ENCODE results near the gene MT2A. TPM values are rescaled to one million over a fixed set of nuclear protein-coding genes. Genes with fewer than 3 reads are reported as not detected.
A peak's percentile ranks its signal among the peaks of the same experiment; 100 is the strongest.

The MT2A gene
- total RNA-seq, 2 donors from 2014 or later: 25.6 to 114 TPM

DNA sequence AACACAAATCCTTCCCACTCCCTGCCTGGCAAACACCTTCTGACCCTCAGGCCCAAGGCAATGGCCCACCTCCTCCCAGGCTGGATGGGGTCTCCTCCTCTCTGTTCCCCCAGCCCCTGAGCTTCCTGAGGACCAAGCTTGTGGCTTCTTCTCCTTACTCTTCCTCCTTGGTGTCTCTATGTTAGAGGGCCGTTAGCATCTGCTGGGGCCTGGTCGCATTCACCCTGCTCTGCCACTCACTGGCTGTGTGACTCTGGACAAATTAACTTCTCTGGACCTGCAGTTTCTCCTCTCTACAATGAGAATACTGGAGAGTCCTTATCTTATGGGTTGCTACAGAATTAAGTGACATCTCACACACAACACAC lies 725 bp upstream of the MT2A start:
- Mint-ChIP-seq H3K4me1 (peaks cover 41% of the 10 kb centered on the region), H3K27me3 (no peaks in the 10 kb centered on the region), H3K4me3 (peak overlapping the region; percentile 98), H3K36me3 (ENCODE audit: low read depth) (peaks cover 12% of the 10 kb centered on the region), H3K9me3 (no peaks in the 10 kb centered on the region), H3K27ac (peak overlapping the region; percentile 80)
- ATAC-seq (replicated peaks): no peak

DNA sequence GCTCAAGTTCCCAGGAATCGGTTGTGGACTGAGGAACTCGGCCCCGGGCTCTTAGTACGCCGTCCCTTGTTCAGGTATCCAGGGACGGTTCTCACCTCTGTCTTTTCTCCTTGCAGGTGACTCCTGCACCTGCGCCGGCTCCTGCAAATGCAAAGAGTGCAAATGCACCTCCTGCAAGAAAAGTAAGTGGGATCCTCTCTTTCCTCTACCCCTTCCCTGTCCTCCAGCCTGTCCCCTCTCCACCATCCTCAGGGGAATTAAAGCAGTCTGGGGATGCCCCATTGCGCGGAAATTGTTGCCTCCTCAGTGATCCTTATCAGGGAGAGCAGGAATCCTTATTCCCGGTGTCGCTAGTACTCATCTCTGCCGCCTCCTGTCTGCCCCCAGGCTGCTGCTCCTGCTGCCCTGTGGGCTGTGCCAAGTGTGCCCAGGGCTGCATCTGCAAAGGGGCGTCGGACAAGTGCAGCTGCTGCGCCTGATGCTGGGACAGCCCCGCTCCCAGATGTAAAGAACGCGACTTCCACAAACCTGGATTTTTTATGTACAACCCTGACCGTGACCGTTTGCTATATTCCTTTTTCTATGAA lies 585 bp downstream of the MT2A start:
- Mint-ChIP-seq H3K9me3 (no peaks in the 10 kb centered on the region), H3K27me3 (no peaks in the 10 kb centered on the region)
- no peak for ATAC-seq (replicated peaks)

DNA sequence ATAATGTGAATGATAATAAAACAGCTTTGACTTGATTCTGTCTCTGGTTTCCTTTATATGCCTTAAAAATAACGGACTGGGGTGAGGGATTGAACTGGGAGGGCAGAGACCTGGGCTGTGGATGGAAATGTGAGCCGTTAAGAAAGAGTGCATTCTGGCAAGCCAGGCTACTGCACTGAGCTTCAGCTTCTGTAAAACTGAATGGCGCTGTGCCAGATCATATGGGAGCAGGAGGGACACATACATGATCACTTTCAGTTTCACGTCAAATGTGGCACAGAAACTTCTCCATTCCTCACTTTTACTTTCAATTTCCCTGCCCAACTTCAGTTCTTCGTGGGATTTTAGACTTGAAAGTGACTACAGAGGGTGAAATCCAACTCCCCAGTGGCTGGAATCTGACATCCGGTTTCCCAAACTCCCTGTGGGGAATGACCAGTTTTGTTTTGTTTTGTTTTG lies 1.1 kb downstream of the MT2A start:
- H3K4me1 Mint-ChIP-seq: peaks cover 54% of the 10 kb centered on the region

More for the DNA sequence above, 585 bp downstream of the MT2A start:
- H3K4me3 Mint-ChIP-seq: peak overlapping the region; percentile 98
- H3K36me3 Mint-ChIP-seq (ENCODE audit: low read depth): peaks cover 13% of the 10 kb centered on the region
- H3K27ac Mint-ChIP-seq: peak overlapping the region; percentile 95
- H3K4me1 Mint-ChIP-seq: peaks cover 48% of the 10 kb centered on the region

DNA sequence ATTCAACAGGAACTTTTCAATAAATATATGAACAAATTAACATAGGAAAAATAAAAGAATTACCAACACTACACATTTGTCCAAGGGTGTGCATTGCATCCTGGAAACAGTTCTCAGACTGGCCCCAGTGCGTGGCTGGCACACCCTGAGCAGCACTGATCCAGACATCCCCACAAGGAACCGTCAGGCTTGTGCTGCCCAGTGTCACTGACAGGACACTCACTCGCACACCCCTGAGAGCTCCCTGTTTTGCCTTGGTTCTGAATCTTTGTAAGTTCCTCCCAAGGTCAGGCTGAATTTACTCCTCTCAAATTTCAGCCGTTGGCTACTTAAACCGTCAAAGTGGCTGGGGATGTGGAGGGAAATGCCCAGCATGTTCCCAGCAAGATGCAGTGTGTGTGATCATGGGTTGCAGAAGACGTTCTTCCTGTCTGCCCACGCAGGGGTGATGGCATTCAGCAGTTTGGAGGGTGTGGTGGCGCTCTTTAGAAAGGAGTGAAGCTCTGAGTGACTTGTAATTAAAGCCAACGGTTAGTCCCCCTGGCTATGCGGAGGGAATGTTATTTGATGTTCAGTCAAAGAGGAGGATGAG lies 1.7 kb downstream of the MT2A start:
- Mint-ChIP-seq H3K36me3 (ENCODE audit: low read depth) (peaks cover 13% of the 10 kb centered on the region), H3K27ac (peak overlapping the region; percentile 95), H3K27me3 (no peaks in the 10 kb centered on the region), H3K4me3 (peak overlapping the region; percentile 98), H3K4me1 (peaks cover 60% of the 10 kb centered on the region), H3K9me3 (no peaks in the 10 kb centered on the region)
- ATAC-seq (replicated peaks): peak; percentile 64

More for the DNA sequence above, 1.1 kb downstream of the MT2A start:
- peak overlapping the region; percentile 95 for H3K27ac Mint-ChIP-seq
- peaks cover 13% of the 10 kb centered on the region for H3K36me3 Mint-ChIP-seq (ENCODE audit: low read depth)
- no peaks in the 10 kb centered on the region for H3K9me3 Mint-ChIP-seq
- peak overlapping the region; percentile 98 for H3K4me3 Mint-ChIP-seq
- no peaks in the 10 kb centered on the region for H3K27me3 Mint-ChIP-seq
- peak; percentile 28 for ATAC-seq (replicated peaks)

DNA sequence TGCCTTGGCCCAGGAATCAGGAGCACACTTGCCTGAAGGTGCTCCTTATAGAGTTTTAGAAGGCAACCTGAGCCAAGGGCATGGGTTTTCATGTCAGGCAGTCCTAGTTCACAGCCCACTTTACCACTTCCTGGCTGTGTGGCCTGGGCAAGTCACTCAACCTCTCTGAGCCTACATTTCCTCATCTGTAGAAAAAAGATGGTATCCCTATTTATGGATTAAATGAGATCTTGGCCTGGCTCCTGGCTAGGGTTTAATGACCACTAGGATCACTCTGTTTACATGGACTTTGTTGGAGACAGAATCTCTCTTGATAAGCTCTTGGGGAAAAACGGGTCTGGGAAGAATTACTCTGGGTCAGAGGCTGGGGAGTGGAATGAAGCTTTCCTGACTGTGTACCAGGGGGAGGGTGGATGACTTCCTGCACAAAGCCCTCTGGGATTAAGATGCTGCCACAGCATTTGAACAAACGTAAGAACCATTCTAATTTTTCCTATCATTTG lies 2.3 kb downstream of the MT2A start:
- no peaks in the 10 kb centered on the region for H3K9me3 Mint-ChIP-seq
- ATAC-seq (replicated peaks): peak; percentile 43
- H3K27ac Mint-ChIP-seq: peak overlapping the region; percentile 95
- H3K4me3 Mint-ChIP-seq: peak overlapping the region; percentile 98
- H3K4me1 Mint-ChIP-seq: peaks cover 63% of the 10 kb centered on the region
- no peaks in the 10 kb centered on the region for H3K27me3 Mint-ChIP-seq
- H3K36me3 Mint-ChIP-seq (ENCODE audit: low read depth): peaks cover 13% of the 10 kb centered on the region

DNA sequence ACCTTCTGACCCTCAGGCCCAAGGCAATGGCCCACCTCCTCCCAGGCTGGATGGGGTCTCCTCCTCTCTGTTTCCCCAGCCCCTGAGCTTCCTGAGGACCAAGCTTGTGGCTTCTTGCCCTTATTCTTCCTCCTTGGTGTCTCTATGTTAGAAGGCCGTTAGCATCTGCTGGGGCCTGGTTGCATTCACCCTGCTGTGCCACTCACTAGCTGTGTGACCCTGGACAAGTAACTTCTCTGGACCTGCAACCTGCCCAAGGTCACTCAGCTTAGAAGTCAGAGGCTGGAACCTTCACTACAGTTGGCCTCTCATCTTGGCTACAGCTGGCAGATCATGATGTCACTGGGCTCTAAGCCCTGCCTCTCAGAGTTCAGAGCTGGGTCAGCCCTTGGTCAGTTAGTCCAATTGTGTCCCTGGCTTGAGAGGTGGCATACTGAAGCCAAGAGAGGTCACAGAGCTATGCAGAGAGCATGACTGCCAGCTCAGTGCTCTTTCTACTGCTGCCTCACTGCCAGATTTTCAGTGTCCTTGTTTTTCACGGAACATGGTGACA lies 3.0 kb downstream of the MT2A start:
- no peaks in the 10 kb centered on the region for H3K27me3 Mint-ChIP-seq
- peaks cover 13% of the 10 kb centered on the region for H3K36me3 Mint-ChIP-seq (ENCODE audit: low read depth)
- no peaks in the 10 kb centered on the region for H3K9me3 Mint-ChIP-seq
- H3K4me3 Mint-ChIP-seq: peak overlapping the region; percentile 98
- no peak for ATAC-seq (replicated peaks)
- peak overlapping the region; percentile 95 for H3K27ac Mint-ChIP-seq
- peaks cover 60% of the 10 kb centered on the region for H3K4me1 Mint-ChIP-seq

DNA sequence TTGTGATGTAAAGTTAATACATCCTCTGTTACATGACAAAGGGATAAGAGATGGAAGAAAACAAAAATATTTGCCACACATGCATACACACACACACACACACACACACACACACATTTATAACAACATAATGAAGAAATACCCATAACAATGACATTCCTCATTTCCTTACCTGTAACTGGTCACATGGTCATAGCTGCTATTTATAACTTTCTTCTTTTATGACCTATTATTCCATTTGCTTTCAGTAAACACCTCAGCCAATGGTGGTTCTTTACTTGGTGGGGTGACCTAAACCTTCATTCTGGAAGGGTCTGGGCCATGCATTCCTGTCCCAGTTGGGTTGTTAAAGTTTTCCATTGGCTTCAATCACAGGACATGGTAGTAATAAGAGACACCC lies 5.3 kb downstream of the MT2A start:
- Mint-ChIP-seq H3K4me3 (peak overlapping the region; percentile 98), H3K27me3 (no peaks in the 10 kb centered on the region), H3K36me3 (ENCODE audit: low read depth) (peaks cover 13% of the 10 kb centered on the region), H3K4me1 (peaks cover 47% of the 10 kb centered on the region), H3K27ac (peak overlapping the region; percentile 96), H3K9me3 (no peaks in the 10 kb centered on the region)
- ATAC-seq (replicated peaks): no peak

DNA sequence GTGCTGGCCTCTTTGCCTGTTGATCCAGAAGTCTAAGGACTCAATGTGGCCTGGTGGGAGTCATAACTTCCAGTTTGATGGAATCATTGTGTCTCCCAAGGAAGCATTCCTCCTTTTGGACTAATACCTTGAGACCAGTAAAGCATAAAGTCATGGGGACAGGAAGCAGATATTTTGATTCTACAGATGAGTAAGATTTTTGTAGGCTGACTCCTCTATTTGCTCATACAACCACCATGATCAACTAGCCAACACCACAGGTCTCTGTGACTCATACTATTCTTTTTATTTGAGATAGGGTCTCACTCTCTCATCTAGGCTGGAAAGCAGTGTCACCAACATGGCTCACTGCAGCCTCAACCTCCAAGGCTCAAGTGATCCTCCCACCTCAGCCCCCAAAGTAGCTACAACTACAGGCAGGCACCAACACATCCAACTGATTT lies 6.2 kb downstream of the MT2A start:
- H3K36me3 Mint-ChIP-seq (ENCODE audit: low read depth): peaks cover 7% of the 10 kb centered on the region
- peak; percentile 72 for ATAC-seq (replicated peaks)
- no peaks in the 10 kb centered on the region for H3K9me3 Mint-ChIP-seq
- H3K4me3 Mint-ChIP-seq: peak overlapping the region; percentile 98
- H3K27ac Mint-ChIP-seq: peak overlapping the region; percentile 96
- H3K4me1 Mint-ChIP-seq: peaks cover 43% of the 10 kb centered on the region
- H3K27me3 Mint-ChIP-seq: no peaks in the 10 kb centered on the region

DNA sequence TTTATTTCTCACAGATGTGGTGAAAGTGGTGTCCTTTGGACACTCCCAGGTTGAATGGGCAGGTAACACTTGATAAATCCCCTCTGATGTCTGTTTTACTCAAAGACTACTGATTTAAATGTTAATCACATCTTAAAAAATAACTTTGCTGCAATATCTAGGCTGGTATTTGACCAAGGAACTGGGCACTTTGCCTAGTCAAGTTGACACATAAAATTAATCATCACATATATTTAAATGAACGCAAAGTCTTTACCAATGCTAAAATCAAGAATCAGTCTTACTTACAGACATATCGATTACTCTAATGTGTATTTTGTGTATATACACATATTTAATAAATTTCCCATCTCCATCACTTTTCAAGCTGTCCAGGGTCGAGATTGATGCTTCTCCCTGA lies 7.0 kb downstream of the MT2A start:
- no peaks in the 10 kb centered on the region for H3K9me3 Mint-ChIP-seq

DNA sequence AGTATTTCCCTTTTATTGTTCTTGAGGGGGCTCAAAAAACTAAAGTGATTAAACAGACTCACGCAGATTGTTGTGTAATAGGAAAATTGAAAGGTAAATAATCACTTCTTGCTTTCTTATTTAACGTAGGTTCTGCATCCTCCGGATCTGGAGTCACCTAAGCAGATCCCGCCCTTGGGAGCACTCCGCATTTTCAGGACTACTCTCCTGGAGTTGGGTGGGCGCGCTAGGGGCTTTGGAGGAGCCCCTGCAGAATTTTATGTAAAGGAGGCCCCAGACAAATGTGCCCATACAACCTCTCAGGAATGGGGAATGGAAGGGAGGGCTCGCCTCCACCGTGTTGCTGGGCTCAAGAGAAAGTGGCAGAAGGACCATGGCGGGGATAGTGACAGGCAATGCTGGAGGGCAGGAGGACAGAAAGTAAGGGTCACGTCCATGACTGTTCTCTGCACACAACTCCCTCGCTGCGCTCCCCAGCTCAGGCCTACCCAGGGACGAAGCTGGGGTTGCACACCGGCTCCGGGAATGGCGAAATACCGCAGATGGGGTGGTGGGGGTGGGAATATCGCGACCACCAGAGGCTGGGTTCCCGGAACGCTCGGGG lies 8.3 kb downstream of the MT2A start:
- Mint-ChIP-seq H3K36me3 (ENCODE audit: low read depth) (peaks cover 6% of the 10 kb centered on the region), H3K27me3 (no peaks in the 10 kb centered on the region), H3K4me1 (peaks cover 26% of the 10 kb centered on the region), H3K27ac (no peak overlapping the region), H3K4me3 (peak overlapping the region; percentile 67), H3K9me3 (no peaks in the 10 kb centered on the region)
- ATAC-seq (replicated peaks): no peak

More for the DNA sequence above, 7.0 kb downstream of the MT2A start:
- Mint-ChIP-seq H3K4me1 (peaks cover 39% of the 10 kb centered on the region), H3K27me3 (no peaks in the 10 kb centered on the region), H3K27ac (peak overlapping the region; percentile 96), H3K36me3 (ENCODE audit: low read depth) (peaks cover 6% of the 10 kb centered on the region), H3K4me3 (peak overlapping the region; percentile 98)
- ATAC-seq (replicated peaks): no peak

DNA sequence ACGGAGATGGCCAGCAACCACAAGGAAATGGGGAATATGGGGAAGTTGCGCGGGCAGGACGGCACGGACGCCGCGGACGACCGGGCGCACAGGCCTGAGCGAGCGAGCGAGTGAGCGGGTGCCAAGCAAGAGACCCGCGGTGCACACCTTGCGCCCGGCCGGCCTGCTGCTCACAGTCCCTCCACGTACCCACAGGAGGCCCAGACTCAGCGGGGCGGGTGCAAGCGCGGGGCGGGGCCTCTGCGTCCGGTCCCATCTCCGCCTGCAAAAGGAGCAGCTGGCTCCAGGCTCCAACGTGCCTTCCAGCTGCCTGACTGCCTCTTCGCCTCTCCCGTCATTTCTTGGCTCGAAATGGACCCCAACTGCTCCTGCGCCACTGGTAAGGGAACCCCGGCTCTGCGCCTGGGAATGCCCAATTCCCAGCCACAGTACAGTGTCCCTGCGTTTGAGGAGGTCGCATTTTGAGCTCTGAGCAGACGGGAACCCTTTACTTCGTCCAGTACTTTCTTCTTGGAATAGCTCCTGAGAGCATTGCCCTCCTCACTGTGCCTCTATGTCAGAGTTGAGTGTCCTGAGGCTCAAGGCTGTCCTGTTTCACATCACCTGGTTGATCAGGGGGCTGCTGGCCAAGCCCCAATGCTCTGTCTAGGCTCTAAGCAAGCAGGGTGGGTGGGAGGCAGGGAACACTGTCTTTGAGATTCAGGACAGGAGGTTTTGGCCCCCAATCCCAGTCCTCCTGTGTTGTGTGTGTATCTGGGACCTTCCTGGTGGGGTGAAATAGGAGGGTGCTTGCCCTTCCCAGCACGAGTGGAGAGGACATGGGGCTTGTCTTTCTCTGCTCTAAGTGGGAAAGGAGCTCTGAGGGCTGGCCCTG lies 9.1 kb downstream of the MT2A start:
- Mint-ChIP-seq H3K9me3 (no peaks in the 10 kb centered on the region), H3K4me1 (peaks cover 24% of the 10 kb centered on the region), H3K27ac (no peak overlapping the region), H3K4me3 (peak overlapping the region; percentile 67), H3K27me3 (no peaks in the 10 kb centered on the region), H3K36me3 (ENCODE audit: low read depth) (peaks cover 4% of the 10 kb centered on the region)
- peak; percentile 51 for ATAC-seq (replicated peaks)

DNA sequence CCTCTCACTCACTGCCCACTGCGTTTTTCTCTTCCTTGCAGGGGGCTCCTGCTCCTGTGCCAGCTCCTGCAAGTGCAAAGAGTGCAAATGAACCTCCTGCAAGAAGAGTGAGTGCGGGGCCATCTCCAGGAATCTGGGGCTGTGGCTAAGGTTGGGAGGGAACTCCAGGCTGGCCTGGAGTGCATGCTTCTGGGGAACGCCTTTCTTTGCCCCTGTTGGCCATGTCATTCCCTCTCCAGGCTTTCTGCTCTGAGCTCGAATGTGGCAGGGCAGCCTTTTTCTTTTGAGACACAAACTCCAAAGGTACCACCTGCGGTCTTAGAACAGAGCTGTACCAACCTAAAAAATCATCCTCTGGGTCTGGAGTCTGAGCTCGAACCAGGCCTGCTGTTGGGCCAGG lies 9.8 kb downstream of the MT2A start:
- H3K27ac Mint-ChIP-seq: no peak overlapping the region
- peaks cover 22% of the 10 kb centered on the region for H3K4me1 Mint-ChIP-seq
- no peak for ATAC-seq (replicated peaks)
- H3K9me3 Mint-ChIP-seq: no peaks in the 10 kb centered on the region
- H3K36me3 Mint-ChIP-seq (ENCODE audit: low read depth): no peaks in the 10 kb centered on the region
- H3K27me3 Mint-ChIP-seq: no peaks in the 10 kb centered on the region
- peak overlapping the region; percentile 67 for H3K4me3 Mint-ChIP-seq

DNA sequence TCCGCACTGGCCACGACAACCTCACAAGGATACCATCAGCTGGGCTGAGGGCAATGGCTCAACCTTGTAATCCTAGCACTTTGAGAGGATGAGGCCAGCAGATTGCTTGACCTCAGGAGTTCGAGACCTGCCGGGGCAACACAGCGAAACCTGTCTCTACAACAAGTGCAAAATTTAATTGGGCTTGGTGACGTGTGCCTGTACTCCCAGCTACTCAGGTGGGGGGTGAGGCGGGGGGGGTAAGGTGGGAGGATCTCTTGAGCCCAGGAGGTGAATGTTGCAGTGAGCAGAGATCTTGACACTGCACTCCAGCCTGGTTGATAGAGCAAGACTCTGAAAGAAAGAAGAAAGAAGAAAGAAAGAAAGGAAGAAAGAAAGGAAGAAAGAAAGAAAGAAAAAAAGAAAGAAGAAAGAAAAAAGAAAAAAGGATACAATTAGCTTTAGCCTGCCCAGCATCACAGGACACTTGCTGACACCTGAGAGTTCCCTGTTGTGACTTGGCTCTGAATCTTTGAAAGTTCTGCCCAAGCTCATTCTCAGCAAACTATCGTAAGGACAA lies 12.0 kb downstream of the MT2A start:
- Mint-ChIP-seq H3K27me3 (no peaks in the 10 kb centered on the region), H3K9me3 (no peaks in the 10 kb centered on the region), H3K4me3 (no peak overlapping the region), H3K36me3 (ENCODE audit: low read depth) (no peaks in the 10 kb centered on the region), H3K27ac (no peak overlapping the region), H3K4me1 (peaks cover 6% of the 10 kb centered on the region)
- ATAC-seq (replicated peaks): no peak
